ENCODE results near the gene TMEM91.

- TF ChIP-seq CTCF (IDR thresholded peaks at IDR 0.05; ENCODE audit: low read length) (no peak), EZH2 (optimal IDR thresholded peaks at IDR 0.05; ENCODE audit: low read depth, low read length) (no peak)
These were observed 45.2 kb upstream of the TMEM91 start for GRCh38 chr19:41330946-41331678.
